Sigmoid colon (tissue), 7 donors: ENCODE measurements around the gene TMPRSS13. TPM values are rescaled to one million over a fixed set of nuclear protein-coding genes. Genes with fewer than 3 reads are reported as not detected.
A peak's percentile ranks its signal among the peaks of the same experiment; 100 is the strongest.

Experiments used
- DNase-seq: peaks from one replicate; pipeline ENCODE4 v3.0.0-alpha.2; 2019
- H3K27ac ChIP-seq, 4 donors: fragments of 200-600 bp; sonication (generic); one replicate each; pipeline ENCODE4 v1.5.1; 2016 to 2019; ENCODE audit warnings: mild to moderate bottlenecking in 1 of 4
- H3K27me3 ChIP-seq, 3 donors: fragments of 200-600 bp; sonication (generic); one replicate each; pipeline ENCODE4 v1.5.1; 2019; ENCODE audit warnings: mild to moderate bottlenecking in 1 of 3
- H3K36me3 ChIP-seq, 4 donors: fragments of 200-600 bp; sonication (generic); one replicate each; pipeline ENCODE4 v1.5.1; 2016 to 2019
- H3K4me1 ChIP-seq, 4 donors: fragments of 200-600 bp; sonication (generic); one replicate each; pipeline ENCODE4 v1.5.1; 2017 to 2019
- H3K4me3 ChIP-seq, 4 donors: fragments of 200-600 bp; sonication (generic); one replicate each; pipeline ENCODE4 v1.5.1; 2017 to 2019; ENCODE audit warnings: mild to moderate bottlenecking in 2 of 4, moderate library complexity in 1 of 4
- H3K9me3 ChIP-seq, 4 donors: fragments of 200-600 bp in 3 of 4; sonication (generic) in 3 of 4; one replicate each; pipeline versions ENCODE4 v1.5.1 to v1.6.1; 2013 to 2019
- CTCF ChIP-seq, 4 experiments: fragments of 450-650 bp in 3 of 4; fragments of 200-600 bp in 1 of 4; IDR thresholded peaks; one replicate each; pipeline ENCODE4 v1.5.1; 2016 to 2019; ENCODE audit warnings: antibody characterized with exemption in 4 of 4, mild to moderate bottlenecking in 3 of 4, moderate library complexity in 2 of 4
- EP300 ChIP-seq, 4 donors: sonication (generic); formaldehyde crosslinking; IDR thresholded peaks; one replicate each; pipeline ENCODE4 v1.6.1; 2017; ENCODE audit warnings: antibody characterized with exemption in 4 of 4
- POLR2A ChIP-seq, 2 donors: fragments of 450-650 bp; IDR thresholded peaks; one replicate each; pipeline ENCODE4 v1.6.1; 2016; ENCODE audit warnings: antibody characterized with exemption in 2 of 2, mild to moderate bottlenecking in 2 of 2, moderate library complexity in 2 of 2
- POLR2AphosphoS5 ChIP-seq, 4 donors: sonication (generic); formaldehyde crosslinking; IDR thresholded peaks; one replicate each; pipeline ENCODE4 v1.6.1; 2017; ENCODE audit warnings: antibody characterized with exemption in 4 of 4
- WGBS, 2 donors: extraction: QIAGEN DNeasy Blood & Tissue Kit; methylation state at CpG; one replicate each; pipeline ENCODE4 v1.1.7; 2013; 5-methylcytosine and 5-hydroxymethylcytosine counted together
- intact Hi-C: fragments of 100-400 bp; cut with DNase I; formaldehyde crosslinking; loops from one replicate; pipeline ENCODE4 v1.15.1; 2023
- polyA plus RNA-seq, 3 donors: library from polyadenylated mRNA; stranded (reverse); fragments of 200-250 nt; gene quantifications; one replicate each; pipeline ENCODE4 v1.2.3, GENCODE V29; 2013
- total RNA-seq, 4 donors: library from RNA; depleted of rRNA; stranded (reverse); fragments of >200 nt; gene quantifications; one replicate each; pipeline ENCODE4 v1.1.0, GENCODE V29; 2016
- donor health status: healthy with polysubstance abuse.
- donor health status: Bipolar disorder and iron deficiency.
- donor health status: healthy.

The TMPRSS13 gene
- total and polyA plus RNA-seq, 7 donors = 1.4 to 1.6 TPM; not detected in 5

GRCh38 chr11:117914991-117915618, 14.1 kb downstream of the TMPRSS13 start:
- peak; percentile 57 for DNase-seq
- Histone ChIP-seq H3K27ac (no peak overlapping the region), H3K9me3 (no peaks in the 10 kb centered on the region), H3K27me3 (no peaks in the 10 kb centered on the region), H3K4me3 (no peak overlapping the region), H3K4me1 (peaks cover 0 to 5% (median 0%) of the 10 kb centered on the region in 4 donors), H3K36me3 (no peaks in the 10 kb centered on the region)
- 49 to 63% methylated on average over 10 of the region's 10 CpGs for WGBS, 2 donors
- TF ChIP-seq EP300 (IDR thresholded peaks at IDR 0.05) = no peak
- TF ChIP-seq CTCF (IDR thresholded peaks at IDR 0.05) = no peak
- no peak for TF ChIP-seq POLR2AphosphoS5 (IDR thresholded peaks at IDR 0.05)
- no peak for TF ChIP-seq POLR2A (IDR thresholded peaks at IDR 0.05)
- intact Hi-C loops = no loop called here

- Histone ChIP-seq H3K4me3 (no peak overlapping the region), H3K27ac (no peak overlapping the region), H3K27me3 (no peaks in the 10 kb centered on the region), H3K4me1 (peaks cover 0 to 3% (median 0%) of the 10 kb centered on the region in 4 donors), H3K9me3 (no peaks in the 10 kb centered on the region), H3K36me3 (no peaks in the 10 kb centered on the region)
- 94 to 96% methylated on average over 5 of the region's 5 CpGs for WGBS, 2 donors
- peak; percentile 55 for DNase-seq
- intact Hi-C loops = no loop called here
- no peak for TF ChIP-seq EP300 (IDR thresholded peaks at IDR 0.05)
- TF ChIP-seq POLR2A (IDR thresholded peaks at IDR 0.05) = no peak
- TF ChIP-seq CTCF (IDR thresholded peaks at IDR 0.05) = no peak
These were observed 14.8 kb downstream of the TMPRSS13 start for GRCh38 chr11:117914398-117914761.

- intact Hi-C loops = no loop called here
- Histone ChIP-seq H3K27ac (no peak overlapping the region), H3K9me3 (no peaks in the 10 kb centered on the region), H3K27me3 (no peaks in the 10 kb centered on the region), H3K36me3 (no peaks in the 10 kb centered on the region), H3K4me3 (no peak overlapping the region), H3K4me1 (no peaks in the 10 kb centered on the region)
- DNase-seq = peak; percentile 48
- TF ChIP-seq EP300 (IDR thresholded peaks at IDR 0.05) (no peak), POLR2AphosphoS5 (IDR thresholded peaks at IDR 0.05) (no peak)
- WGBS, 2 donors = 96 to 97% methylated on average over 9 of the region's 9 CpGs
These were observed 15.3 kb downstream of the TMPRSS13 start for GRCh38 chr11:117913736-117914397.

GRCh38 chr11:117912497-117912896, 16.7 kb downstream of the TMPRSS13 start:
- Histone ChIP-seq H3K27me3 (no peaks in the 10 kb centered on the region), H3K9me3 (no peaks in the 10 kb centered on the region), H3K4me3 (no peak overlapping the region), H3K27ac (no peak overlapping the region), H3K4me1 (peaks cover 0 to 5% (median 3%) of the 10 kb centered on the region in 4 donors), H3K36me3 (no peaks in the 10 kb centered on the region)
- intact Hi-C loops = no loop called here
- TF ChIP-seq EP300 (IDR thresholded peaks at IDR 0.05) (no peak), POLR2A (IDR thresholded peaks at IDR 0.05) (no peak), CTCF (IDR thresholded peaks at IDR 0.05) (no peak), POLR2AphosphoS5 (IDR thresholded peaks at IDR 0.05) (no peak)
- peak; percentile 13 for DNase-seq
- 93 to 96% methylated on average over 7 of the region's 7 CpGs for WGBS, 2 donors

GRCh38 chr11:117911694-117912093, 17.5 kb downstream of the TMPRSS13 start:
- DNase-seq = peak; percentile 45
- no peak for TF ChIP-seq EP300 (IDR thresholded peaks at IDR 0.05)
- no peak for TF ChIP-seq CTCF (IDR thresholded peaks at IDR 0.05)
- no peak for TF ChIP-seq POLR2AphosphoS5 (IDR thresholded peaks at IDR 0.05)
- Histone ChIP-seq H3K27ac (no peak overlapping the region), H3K27me3 (no peaks in the 10 kb centered on the region), H3K4me3 (no peak overlapping the region), H3K4me1 (peaks cover 0 to 13% (median 9%) of the 10 kb centered on the region in 4 donors), H3K9me3 (no peaks in the 10 kb centered on the region), H3K36me3 (no peaks in the 10 kb centered on the region)
- intact Hi-C loops = no loop called here
- 90 to 92% methylated on average over 3 of the region's 3 CpGs for WGBS, 2 donors
